HG02840 (cell line): ENCODE results near the gene BEX1.

ENCODE experiments used
- ATAC-seq: cut with Tn5 transposase; IDR thresholded peaks from one replicate; pipeline ENCODE4 v1.9.1; 2021; ENCODE audit warnings: mild to moderate bottlenecking, moderate library complexity, moderate number of reproducible peaks; ENCODE audit not compliant: unreplicated experiment, low FRiP score

Gene BEX1

GRCh38 chrX:103012945-103013344 lies 51.0 kb downstream of the BEX1 start:
- ATAC-seq, result no peak
